Neural crest cell (in vitro differentiated cells): ENCODE measurements around the gene DERL3. TPM values are rescaled to one million over a fixed set of nuclear protein-coding genes. Genes with fewer than 3 reads are reported as not detected.

ENCODE experiments used
- DNase-seq: peaks from one replicate; pipeline ENCODE4 v3.0.0; 2021; ENCODE audit warnings: low read depth, mixed read lengths, low spot score
- H3K27ac Mint-ChIP-seq: one replicate; pipeline ENCODE4 v1.8.0; 2021; ENCODE audit warnings: mild to moderate bottlenecking, mixed read lengths; ENCODE audit not compliant: unreplicated experiment
- H3K27me3 Mint-ChIP-seq: 2 replicates; pipeline ENCODE4 v1.8.0; 2021; ENCODE audit warnings: low read depth, mild to moderate bottlenecking, mixed read lengths
- H3K36me3 Mint-ChIP-seq: 2 replicates; pipeline ENCODE4 v1.8.0; 2021; ENCODE audit warnings: low read depth, mild to moderate bottlenecking, mixed read lengths
- H3K4me1 Mint-ChIP-seq: 2 replicates; pipeline ENCODE4 v1.8.0; 2021; ENCODE audit warnings: mixed read lengths
- H3K4me3 Mint-ChIP-seq: one replicate; pipeline ENCODE4 v1.8.0; 2021; ENCODE audit warnings: mild to moderate bottlenecking, mixed read lengths
- H3K9me3 Mint-ChIP-seq: 2 replicates; pipeline ENCODE4 v1.8.0; 2021; ENCODE audit warnings: mixed read lengths
- CTCF ChIP-seq: fragments of 200-600 bp; sonication (generic); conservative IDR thresholded peaks from 2 replicates; pipeline ENCODE4 v1.5.0; 2021; ENCODE audit warnings: antibody characterized with exemption, mild to moderate bottlenecking
- total RNA-seq: library from RNA; stranded (reverse); gene quantifications from 2 replicates; pipeline ENCODE4 v1.2.1, GENCODE V29; 2021

DERL3 gene
- total RNA-seq, 1 donor from 2014 or later: 5.7 TPM

- H3K27ac Mint-ChIP-seq: no peak overlapping the region
- H3K4me1 Mint-ChIP-seq: peaks cover 33% of the 10 kb centered on the region
- peak overlapping the region; percentile 87 for H3K4me3 Mint-ChIP-seq
- TF ChIP-seq CTCF: no peak
- DNase-seq: no peak
- no peaks in the 10 kb centered on the region for H3K27me3 Mint-ChIP-seq
- no peaks in the 10 kb centered on the region for H3K9me3 Mint-ChIP-seq
- no peaks in the 10 kb centered on the region for H3K36me3 Mint-ChIP-seq
Measured at GRCh38 chr22:23859201-23859600, 20.4 kb upstream of the DERL3 start.

GRCh38 chr22:23858484-23858815 is 19.6 kb upstream of the DERL3 start:
- TF ChIP-seq CTCF: no peak
- no peak for DNase-seq
- Mint-ChIP-seq H3K4me3 (peak overlapping the region; percentile 87), H3K9me3 (no peaks in the 10 kb centered on the region), H3K27ac (peak overlapping the region; percentile 85), H3K4me1 (peaks cover 33% of the 10 kb centered on the region), H3K36me3 (no peaks in the 10 kb centered on the region), H3K27me3 (no peaks in the 10 kb centered on the region)

GRCh38 chr22:23857606-23858483 is 19.0 kb upstream of the DERL3 start, which contains the start of gene SLC2A11:
Gene SLC2A11, plus strand, starts transcription at chr22:23857875. Its CDS starts 125 bp downstream, at chr22:23858000.
- Mint-ChIP-seq H3K4me1 (peaks cover 33% of the 10 kb centered on the region), H3K27me3 (no peaks in the 10 kb centered on the region), H3K36me3 (no peaks in the 10 kb centered on the region), H3K4me3 (peak within 1 kb of the TSS; percentile 87), H3K27ac (peak within 1 kb of the TSS; percentile 85), H3K9me3 (no peaks in the 10 kb centered on the region)
- DNase-seq: peak; percentile 95
- peak; percentile 33 for TF ChIP-seq CTCF

- TF ChIP-seq CTCF: peak; percentile 31
- peak; percentile 53 for DNase-seq
- Mint-ChIP-seq H3K4me3 (peak overlapping the region; percentile 87), H3K27ac (peak overlapping the region; percentile 68), H3K9me3 (no peaks in the 10 kb centered on the region), H3K4me1 (peaks cover 29% of the 10 kb centered on the region), H3K36me3 (no peaks in the 10 kb centered on the region), H3K27me3 (no peaks in the 10 kb centered on the region)
Measured at GRCh38 chr22:23856721-23857605, 18.2 kb upstream of the DERL3 start.

- Mint-ChIP-seq H3K9me3 (no peaks in the 10 kb centered on the region), H3K27me3 (no peaks in the 10 kb centered on the region), H3K27ac (no peak overlapping the region), H3K4me3 (peak overlapping the region; percentile 31), H3K36me3 (no peaks in the 10 kb centered on the region), H3K4me1 (peaks cover 20% of the 10 kb centered on the region)
- DNase-seq: no peak
- TF ChIP-seq CTCF: no peak
Measured at GRCh38 chr22:23850136-23850611, 11.4 kb upstream of the DERL3 start.
